ENCODE data around the gene FADS3. TPM values are rescaled to one million over a fixed set of nuclear protein-coding genes. Genes with fewer than 3 reads are reported as not detected.

The FADS3 gene
- total and polyA plus RNA-seq, 2 donors from 2014 or later: 20.5 to 58.2 TPM

- DNase-seq (no peak), FAIRE-seq (no peak)
- no peak overlapping the region for H3K27ac ChIP-seq (ENCODE audit: low read depth in 2 of 2, low read length in 2 of 2)
- H3K4me3 ChIP-seq (ENCODE audit: low read length in 3 of 3): no peak overlapping the region
- no peak overlapping the region for H3K9ac ChIP-seq (ENCODE audit: low read length in 3 of 3)
- intact Hi-C loops (cut with DNase I): no loop called here
- H3K36me3 ChIP-seq (ENCODE audit: control insufficient read depth in 2 of 3, insufficient read depth in 3 of 3, low read length in 3 of 3): no peaks in the 10 kb centered on the region
- peaks cover 0 to 13% (median 13%) of the 10 kb centered on the region in 3 donors for H3K4me1 ChIP-seq (ENCODE audit: control insufficient read depth in 2 of 3, insufficient read depth in 2 of 3, low read depth in 1 of 3, low read length in 3 of 3)
- no peaks in the 10 kb centered on the region for H3K9me3 ChIP-seq (ENCODE audit: control insufficient read depth in 2 of 3, insufficient read depth in 1 of 3, low read length in 3 of 3)
- TF ChIP-seq CTCF (IDR thresholded peaks at IDR 0.05; ENCODE audit: borderline replicate concordance, extremely low read depth, insufficient read depth): no peak
- no peaks in the 10 kb centered on the region for H3K27me3 ChIP-seq (ENCODE audit: control insufficient read depth, insufficient read depth, low read length)
Observed at GRCh38 chr11:61886643-61887042, 4.7 kb downstream of the FADS3 start.

GRCh38 chr11:61885784-61886580 is 5.4 kb downstream of the FADS3 start:
- peaks cover 0 to 13% (median 12%) of the 10 kb centered on the region in 3 donors for H3K4me1 ChIP-seq (ENCODE audit: control insufficient read depth in 2 of 3, insufficient read depth in 2 of 3, low read depth in 1 of 3, low read length in 3 of 3)
- H3K27ac ChIP-seq (ENCODE audit: low read depth in 2 of 2, low read length in 2 of 2): no peak overlapping the region
- DNase-seq (no peak), FAIRE-seq (no peak)
- H3K4me3 ChIP-seq (ENCODE audit: low read length in 3 of 3): no peak overlapping the region
- H3K27me3 ChIP-seq (ENCODE audit: control insufficient read depth, insufficient read depth, low read length): no peaks in the 10 kb centered on the region
- H3K9me3 ChIP-seq (ENCODE audit: control insufficient read depth in 2 of 3, insufficient read depth in 1 of 3, low read length in 3 of 3): no peaks in the 10 kb centered on the region
- intact Hi-C loops (cut with DNase I): no loop called here
- H3K36me3 ChIP-seq (ENCODE audit: control insufficient read depth in 2 of 3, insufficient read depth in 3 of 3, low read length in 3 of 3): no peaks in the 10 kb centered on the region
- H3K9ac ChIP-seq (ENCODE audit: low read length in 3 of 3): no peak overlapping the region
- no peak for TF ChIP-seq CTCF (IDR thresholded peaks at IDR 0.05; ENCODE audit: borderline replicate concordance, extremely low read depth, insufficient read depth)

GRCh38 chr11:61885166-61885778 is 6.1 kb downstream of the FADS3 start:
- DNase-seq: no peak
- no peak for TF ChIP-seq CTCF (IDR thresholded peaks at IDR 0.05; ENCODE audit: borderline replicate concordance, extremely low read depth, insufficient read depth)
- peaks cover 0 to 9% (median 5%) of the 10 kb centered on the region in 3 donors for H3K4me1 ChIP-seq (ENCODE audit: control insufficient read depth in 2 of 3, insufficient read depth in 2 of 3, low read depth in 1 of 3, low read length in 3 of 3)
- H3K4me3 ChIP-seq (ENCODE audit: low read length in 3 of 3): no peak overlapping the region
- H3K36me3 ChIP-seq (ENCODE audit: control insufficient read depth in 2 of 3, insufficient read depth in 3 of 3, low read length in 3 of 3): no peaks in the 10 kb centered on the region
- intact Hi-C loops (cut with DNase I): no loop called here
- H3K27me3 ChIP-seq (ENCODE audit: control insufficient read depth, insufficient read depth, low read length): no peaks in the 10 kb centered on the region
- no peak for FAIRE-seq
- no peak overlapping the region for H3K27ac ChIP-seq (ENCODE audit: low read depth in 2 of 2, low read length in 2 of 2)
- no peaks in the 10 kb centered on the region for H3K9me3 ChIP-seq (ENCODE audit: control insufficient read depth in 2 of 3, insufficient read depth in 1 of 3, low read length in 3 of 3)
- H3K9ac ChIP-seq (ENCODE audit: low read length in 3 of 3): no peak overlapping the region

Data from kidney (tissue), 14 donors.